ENCODE data around the gene C1orf74. TPM values are rescaled to one million over a fixed set of nuclear protein-coding genes. Genes with fewer than 3 reads are reported as not detected.

Gene C1orf74
- total and polyA plus RNA-seq, 4 donors: 2.0 to 3.6 (median 2.5) TPM

GRCh38 chr1:209791920-209792319 lies 7.6 kb upstream of the C1orf74 start:
- H3K4me1 ChIP-seq (ENCODE audit: control insufficient read depth, insufficient read depth, low read length): no peaks in the 10 kb centered on the region
- WGBS (ENCODE audit: insufficient coverage): 0% methylated on average over 1 of the region's 1 CpG
- peaks cover 53% of the 10 kb centered on the region for H3K27me3 ChIP-seq (ENCODE audit: control insufficient read depth, insufficient read depth, low read length)
- no peaks in the 10 kb centered on the region for H3K9me3 ChIP-seq (ENCODE audit: control insufficient read depth, insufficient read depth, low read length)
- H3K27ac ChIP-seq (ENCODE audit: low read depth, low read length): no peak overlapping the region
- no peaks in the 10 kb centered on the region for H3K36me3 ChIP-seq (ENCODE audit: control insufficient read depth, insufficient read depth, low read length)
- no peak overlapping the region for H3K4me3 ChIP-seq (ENCODE audit: low read depth, low read length)
- DNase-seq (ENCODE audit: low read depth in 4 of 6, low spot score in 6 of 6): no peak

DNA sequence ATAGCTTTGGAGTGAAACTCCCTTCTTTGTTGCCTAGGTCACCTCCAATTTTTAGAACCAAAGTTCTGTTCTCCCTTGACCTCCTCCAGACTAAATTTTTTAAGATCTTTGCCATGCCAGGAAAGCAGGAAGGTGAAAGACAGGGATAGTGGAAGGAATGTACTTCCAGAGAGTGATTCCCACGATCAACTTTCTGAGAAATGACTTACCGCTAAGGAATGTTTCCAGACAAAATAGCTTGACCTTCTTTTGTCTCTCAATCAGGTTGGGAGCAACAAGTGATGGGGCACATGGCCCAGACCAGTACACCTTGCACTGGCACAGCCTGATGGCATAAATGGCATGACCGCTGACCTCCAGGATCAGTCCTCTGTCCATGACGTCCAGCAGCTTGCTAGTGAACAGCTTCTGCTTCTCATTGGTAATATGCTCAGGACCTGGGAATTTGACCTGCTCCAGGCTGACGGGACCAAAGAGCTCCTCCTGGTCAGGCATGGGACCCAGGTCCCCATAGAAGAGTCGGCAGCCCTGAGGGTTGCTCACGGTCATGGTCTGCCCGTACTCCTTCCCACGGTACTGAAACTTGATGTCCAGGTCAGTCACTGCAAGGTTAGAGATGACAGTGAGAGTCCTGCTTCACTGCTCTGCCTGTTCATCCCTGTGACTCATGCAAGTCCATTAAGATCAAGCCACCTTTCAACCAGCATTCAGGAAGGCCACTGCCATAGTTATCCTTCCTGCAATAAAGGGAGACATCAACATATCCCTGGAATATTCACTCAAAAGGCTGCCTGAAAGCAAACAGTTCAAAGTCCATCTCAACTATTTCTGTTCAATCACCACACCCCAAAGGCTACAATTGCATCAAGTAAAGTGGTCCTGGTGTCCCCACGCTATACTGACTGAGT lies 6.2 kb upstream of the C1orf74 start:
- Histone ChIP-seq H3K27ac (ENCODE audit: low read depth, low read length) (no peak overlapping the region), H3K9me3 (ENCODE audit: control insufficient read depth, insufficient read depth, low read length) (no peaks in the 10 kb centered on the region), H3K4me3 (ENCODE audit: low read depth, low read length) (no peak overlapping the region), H3K27me3 (ENCODE audit: control insufficient read depth, insufficient read depth, low read length) (peaks cover 56% of the 10 kb centered on the region), H3K4me1 (ENCODE audit: control insufficient read depth, insufficient read depth, low read length) (no peaks in the 10 kb centered on the region), H3K36me3 (ENCODE audit: control insufficient read depth, insufficient read depth, low read length) (no peaks in the 10 kb centered on the region)
- WGBS (ENCODE audit: insufficient coverage): 83% methylated on average over 8 of the region's 10 CpGs
- no peak for DNase-seq (ENCODE audit: low read depth in 4 of 6, low spot score in 6 of 6)

DNA sequence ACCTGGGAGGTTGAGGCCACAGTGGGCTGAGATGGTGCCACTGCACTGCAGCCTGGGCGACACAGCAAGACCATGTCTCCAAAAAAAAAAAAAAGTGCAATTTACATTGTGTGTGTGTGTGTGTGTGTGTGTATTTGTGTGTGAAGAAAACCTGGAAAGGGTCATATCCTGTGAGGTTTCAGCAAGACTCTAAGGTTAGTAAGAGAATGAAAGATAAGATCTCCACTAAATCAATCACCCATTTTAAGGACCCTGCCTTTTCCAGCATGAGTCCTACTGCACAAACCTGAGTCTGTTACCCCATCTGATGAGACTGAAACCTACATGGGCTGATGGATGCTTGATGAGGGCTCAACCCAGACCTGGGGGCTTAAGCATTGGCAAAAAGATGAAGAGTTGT lies 4.9 kb upstream of the C1orf74 start:
- no peak for DNase-seq (ENCODE audit: low read depth in 4 of 6, low spot score in 6 of 6)
- no CpG with 5 or more reads among the region's 1 CpG for WGBS (ENCODE audit: insufficient coverage)
- no peaks in the 10 kb centered on the region for H3K4me1 ChIP-seq (ENCODE audit: control insufficient read depth, insufficient read depth, low read length)
- no peaks in the 10 kb centered on the region for H3K36me3 ChIP-seq (ENCODE audit: control insufficient read depth, insufficient read depth, low read length)
- H3K27ac ChIP-seq (ENCODE audit: low read depth, low read length): no peak overlapping the region
- no peaks in the 10 kb centered on the region for H3K9me3 ChIP-seq (ENCODE audit: control insufficient read depth, insufficient read depth, low read length)
- H3K27me3 ChIP-seq (ENCODE audit: control insufficient read depth, insufficient read depth, low read length): peaks cover 51% of the 10 kb centered on the region
- H3K4me3 ChIP-seq (ENCODE audit: low read depth, low read length): no peak overlapping the region

- peaks cover 11% of the 10 kb centered on the region for H3K4me1 ChIP-seq (ENCODE audit: control insufficient read depth, insufficient read depth, low read length)
- no peaks in the 10 kb centered on the region for H3K9me3 ChIP-seq (ENCODE audit: control insufficient read depth, insufficient read depth, low read length)
- no CpG with 5 or more reads among the region's 2 CpGs for WGBS (ENCODE audit: insufficient coverage)
- no peaks in the 10 kb centered on the region for H3K36me3 ChIP-seq (ENCODE audit: control insufficient read depth, insufficient read depth, low read length)
- peak overlapping the region; percentile 19 for H3K27ac ChIP-seq (ENCODE audit: low read depth, low read length)
- H3K27me3 ChIP-seq (ENCODE audit: control insufficient read depth, insufficient read depth, low read length): peaks cover 51% of the 10 kb centered on the region
- no peak overlapping the region for H3K4me3 ChIP-seq (ENCODE audit: low read depth, low read length)
- DNase-seq (ENCODE audit: low read depth in 4 of 6, low spot score in 6 of 6): peak in 1 of 6 donors; percentile 27
Observed at GRCh38 chr1:209787551-209787950, 3.2 kb upstream of the C1orf74 start.

GRCh38 chr1:209786146-209786545 lies 1.8 kb upstream of the C1orf74 start:
- Histone ChIP-seq H3K36me3 (ENCODE audit: control insufficient read depth, insufficient read depth, low read length) (no peaks in the 10 kb centered on the region), H3K9me3 (ENCODE audit: control insufficient read depth, insufficient read depth, low read length) (no peaks in the 10 kb centered on the region), H3K4me1 (ENCODE audit: control insufficient read depth, insufficient read depth, low read length) (peaks cover 11% of the 10 kb centered on the region), H3K4me3 (ENCODE audit: low read depth, low read length) (no peak overlapping the region), H3K27me3 (ENCODE audit: control insufficient read depth, insufficient read depth, low read length) (peaks cover 38% of the 10 kb centered on the region), H3K27ac (ENCODE audit: low read depth, low read length) (no peak overlapping the region)
- DNase-seq (ENCODE audit: low read depth in 4 of 6, low spot score in 6 of 6): no peak
- 68% methylated on average over 4 of the region's 4 CpGs for WGBS (ENCODE audit: insufficient coverage)

DNA sequence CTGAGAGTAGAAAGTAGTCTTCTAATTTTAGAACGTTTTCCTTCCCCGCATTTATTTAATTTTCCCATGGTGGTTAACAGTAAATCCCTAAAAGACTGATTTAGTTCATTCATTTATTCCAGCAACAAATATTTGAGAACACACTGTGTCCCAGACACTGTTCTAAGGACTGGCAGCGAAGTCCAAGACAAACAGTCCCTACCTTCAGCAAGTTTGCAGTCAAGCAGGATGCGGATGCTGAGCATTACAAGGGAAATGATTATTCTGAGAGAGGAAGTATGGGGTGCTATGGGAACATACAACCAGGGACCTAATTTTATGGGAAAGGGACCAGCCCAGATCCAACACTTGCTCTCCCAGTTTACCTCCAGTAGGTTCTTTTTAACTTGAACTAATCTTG lies 1.2 kb upstream of the C1orf74 start:
- peaks cover 35% of the 10 kb centered on the region for H3K27me3 ChIP-seq (ENCODE audit: control insufficient read depth, insufficient read depth, low read length)
- H3K36me3 ChIP-seq (ENCODE audit: control insufficient read depth, insufficient read depth, low read length): no peaks in the 10 kb centered on the region
- 50% methylated on average over 2 of the region's 4 CpGs for WGBS (ENCODE audit: insufficient coverage)
- no peak overlapping the region for H3K4me3 ChIP-seq (ENCODE audit: low read depth, low read length)
- no peak for DNase-seq (ENCODE audit: low read depth in 4 of 6, low spot score in 6 of 6)
- H3K4me1 ChIP-seq (ENCODE audit: control insufficient read depth, insufficient read depth, low read length): peaks cover 11% of the 10 kb centered on the region
- no peak overlapping the region for H3K27ac ChIP-seq (ENCODE audit: low read depth, low read length)
- H3K9me3 ChIP-seq (ENCODE audit: control insufficient read depth, insufficient read depth, low read length): no peaks in the 10 kb centered on the region

GRCh38 chr1:209783386-209783785 lies 973 bp downstream of the C1orf74 start:
- Histone ChIP-seq H3K36me3 (ENCODE audit: control insufficient read depth, insufficient read depth, low read length) (peaks cover 3% of the 10 kb centered on the region), H3K9me3 (ENCODE audit: control insufficient read depth, insufficient read depth, low read length) (no peaks in the 10 kb centered on the region), H3K27me3 (ENCODE audit: control insufficient read depth, insufficient read depth, low read length) (peaks cover 15% of the 10 kb centered on the region), H3K4me1 (ENCODE audit: control insufficient read depth, insufficient read depth, low read length) (peaks cover 11% of the 10 kb centered on the region), H3K4me3 (ENCODE audit: low read depth, low read length) (peak overlapping the region; percentile 62), H3K27ac (ENCODE audit: low read depth, low read length) (no peak overlapping the region)
- DNase-seq (ENCODE audit: low read depth in 4 of 6, low spot score in 6 of 6): peak in 1 of 6 donors; percentile 9
- WGBS (ENCODE audit: insufficient coverage): 33% methylated on average over 6 of the region's 6 CpGs

- no peak for DNase-seq (ENCODE audit: low read depth in 4 of 6, low spot score in 6 of 6)
Observed at GRCh38 chr1:209780268-209780667, 4.1 kb downstream of the C1orf74 start.

DNA sequence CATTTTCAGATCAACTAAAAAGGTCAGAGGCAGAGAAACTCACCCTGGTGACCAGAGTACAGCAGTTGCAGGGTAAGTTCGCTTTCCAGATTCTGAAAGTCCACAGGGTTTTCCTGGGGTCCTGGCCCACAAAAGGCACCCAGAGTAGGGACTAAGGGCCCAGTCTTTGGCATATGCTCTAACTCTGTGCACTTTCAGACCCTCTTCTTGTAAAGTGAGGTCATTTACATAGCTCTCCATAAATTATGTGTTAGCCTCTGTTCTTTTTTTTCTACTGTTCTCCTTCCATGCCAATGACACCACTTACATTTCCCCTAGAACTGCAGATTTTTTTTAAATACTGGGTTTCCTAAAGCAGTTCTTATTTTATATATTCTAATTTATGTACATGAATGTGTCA lies 6.3 kb downstream of the C1orf74 start:
- Histone ChIP-seq H3K27me3 (ENCODE audit: control insufficient read depth, insufficient read depth, low read length) (no peaks in the 10 kb centered on the region), H3K9me3 (ENCODE audit: control insufficient read depth, insufficient read depth, low read length) (no peaks in the 10 kb centered on the region), H3K36me3 (ENCODE audit: control insufficient read depth, insufficient read depth, low read length) (peaks cover 3% of the 10 kb centered on the region), H3K4me1 (ENCODE audit: control insufficient read depth, insufficient read depth, low read length) (peaks cover 2% of the 10 kb centered on the region), H3K27ac (ENCODE audit: low read depth, low read length) (no peak overlapping the region), H3K4me3 (ENCODE audit: low read depth, low read length) (no peak overlapping the region)
- WGBS (ENCODE audit: insufficient coverage): 89% methylated on average over 1 of the region's 1 CpG
- DNase-seq (ENCODE audit: low read depth in 4 of 6, low spot score in 6 of 6): no peak

More at GRCh38 chr1:209780268-209780667, 4.1 kb downstream of the C1orf74 start:
- no peaks in the 10 kb centered on the region for H3K9me3 ChIP-seq (ENCODE audit: control insufficient read depth, insufficient read depth, low read length)
- H3K4me3 ChIP-seq (ENCODE audit: low read depth, low read length): no peak overlapping the region
- no peak overlapping the region for H3K27ac ChIP-seq (ENCODE audit: low read depth, low read length)
- H3K36me3 ChIP-seq (ENCODE audit: control insufficient read depth, insufficient read depth, low read length): peaks cover 3% of the 10 kb centered on the region
- no peaks in the 10 kb centered on the region for H3K27me3 ChIP-seq (ENCODE audit: control insufficient read depth, insufficient read depth, low read length)
- 82% methylated on average over 3 of the region's 4 CpGs for WGBS (ENCODE audit: insufficient coverage)
- H3K4me1 ChIP-seq (ENCODE audit: control insufficient read depth, insufficient read depth, low read length): peaks cover 11% of the 10 kb centered on the region

- WGBS (ENCODE audit: insufficient coverage): no CpG with 5 or more reads among the region's 2 CpGs
Observed at GRCh38 chr1:209777587-209777986, 6.8 kb downstream of the C1orf74 start.

More at GRCh38 chr1:209777587-209777986, 6.8 kb downstream of the C1orf74 start:
- H3K4me1 ChIP-seq (ENCODE audit: control insufficient read depth, insufficient read depth, low read length): no peaks in the 10 kb centered on the region
- H3K4me3 ChIP-seq (ENCODE audit: low read depth, low read length): no peak overlapping the region
- peaks cover 3% of the 10 kb centered on the region for H3K36me3 ChIP-seq (ENCODE audit: control insufficient read depth, insufficient read depth, low read length)
- DNase-seq (ENCODE audit: low read depth in 4 of 6, low spot score in 6 of 6): no peak
- no peaks in the 10 kb centered on the region for H3K9me3 ChIP-seq (ENCODE audit: control insufficient read depth, insufficient read depth, low read length)
- H3K27me3 ChIP-seq (ENCODE audit: control insufficient read depth, insufficient read depth, low read length): no peaks in the 10 kb centered on the region
- no peak overlapping the region for H3K27ac ChIP-seq (ENCODE audit: low read depth, low read length)
